GM21619 (cell line): ENCODE data around the gene WDFY2.

ENCODE experiments used
- ATAC-seq: cut with Tn5 transposase; IDR thresholded peaks from one replicate; pipeline ENCODE4 v1.9.1; 2021; ENCODE audit not compliant: unreplicated experiment

The WDFY2 gene

GRCh38 chr13:51733374-51734298 is 149.4 kb downstream of the WDFY2 start:
- ATAC-seq: no peak

DNA sequence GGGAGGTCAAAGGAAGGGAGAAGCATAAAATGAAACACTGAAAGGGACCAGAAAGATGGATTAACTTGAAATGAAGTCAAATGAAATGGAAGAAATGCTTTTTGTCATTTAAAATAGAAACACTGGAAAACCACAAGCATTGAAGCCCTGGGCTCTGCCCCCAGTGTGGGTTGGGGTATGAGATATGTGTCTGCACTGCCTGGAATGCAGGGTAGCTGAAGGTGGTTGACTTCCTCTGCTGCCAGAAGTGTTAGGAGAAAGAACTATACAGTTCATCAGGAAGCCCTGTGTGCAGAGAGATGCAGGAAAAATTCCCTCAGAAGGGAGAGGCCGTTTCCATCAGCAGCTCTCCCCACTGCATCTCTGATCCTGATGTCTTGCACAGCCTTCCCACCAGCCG is 150.5 kb downstream of the WDFY2 start:
- ATAC-seq: no peak

- ATAC-seq: no peak
Observed at GRCh38 chr13:51737609-51738008, 153.3 kb downstream of the WDFY2 start.

DNA sequence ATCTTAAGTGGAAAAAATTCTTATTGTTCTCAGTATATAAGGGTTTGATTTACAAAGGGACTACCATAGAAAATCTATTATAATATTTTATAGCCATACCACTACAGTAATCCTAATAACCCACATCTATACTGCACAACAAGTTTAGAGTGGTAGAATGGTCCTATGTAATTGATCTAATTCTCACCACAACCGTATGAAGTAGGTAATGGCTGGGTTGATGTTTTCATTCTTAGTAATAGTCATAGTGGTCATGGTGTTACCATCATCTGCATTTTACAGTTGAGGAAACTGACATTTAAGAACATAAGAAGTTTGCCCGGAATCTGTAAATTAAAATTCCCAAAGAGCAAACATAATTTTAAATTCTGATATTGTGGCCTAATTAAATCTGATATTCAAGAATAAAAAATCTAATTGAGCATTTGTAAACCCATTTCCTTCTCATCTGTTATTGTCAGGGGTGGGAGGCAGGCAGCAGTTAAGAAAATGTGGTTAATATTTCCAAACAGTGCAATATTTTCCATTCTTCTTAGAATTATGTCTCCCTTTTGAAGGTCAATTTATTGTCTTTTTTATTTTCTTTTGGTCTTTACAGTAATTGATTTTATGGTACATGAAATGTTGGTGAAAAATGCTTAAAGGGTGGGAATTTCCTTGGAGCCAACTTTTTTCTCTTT is 154.1 kb downstream of the WDFY2 start:
- ATAC-seq: no peak

GRCh38 chr13:51739027-51739764 is 154.9 kb downstream of the WDFY2 start:
- no peak for ATAC-seq

GRCh38 chr13:51740698-51741097 is 156.4 kb downstream of the WDFY2 start:
- no peak for ATAC-seq

- no peak for ATAC-seq
Observed at GRCh38 chr13:51742031-51742430, 157.8 kb downstream of the WDFY2 start.

DNA sequence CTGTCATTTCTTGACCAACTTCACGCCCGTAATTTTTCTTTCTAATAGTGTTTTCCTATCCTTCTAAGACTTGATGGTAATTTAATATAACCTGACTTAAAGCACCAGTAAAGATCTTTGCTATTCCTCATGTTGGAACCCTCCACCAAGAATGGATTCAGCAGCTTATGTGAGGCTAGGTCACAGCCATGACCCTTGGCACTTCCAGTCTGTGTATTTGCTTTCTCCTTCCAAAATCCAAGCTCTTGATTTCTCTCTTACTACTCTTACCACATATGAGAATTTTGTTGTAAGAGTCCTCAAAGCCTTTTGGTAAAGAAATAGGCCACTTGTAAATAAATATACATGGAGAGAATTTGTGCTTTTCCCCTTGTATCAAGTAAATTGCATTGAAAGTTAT is 158.3 kb downstream of the WDFY2 start:
- ATAC-seq: no peak

DNA sequence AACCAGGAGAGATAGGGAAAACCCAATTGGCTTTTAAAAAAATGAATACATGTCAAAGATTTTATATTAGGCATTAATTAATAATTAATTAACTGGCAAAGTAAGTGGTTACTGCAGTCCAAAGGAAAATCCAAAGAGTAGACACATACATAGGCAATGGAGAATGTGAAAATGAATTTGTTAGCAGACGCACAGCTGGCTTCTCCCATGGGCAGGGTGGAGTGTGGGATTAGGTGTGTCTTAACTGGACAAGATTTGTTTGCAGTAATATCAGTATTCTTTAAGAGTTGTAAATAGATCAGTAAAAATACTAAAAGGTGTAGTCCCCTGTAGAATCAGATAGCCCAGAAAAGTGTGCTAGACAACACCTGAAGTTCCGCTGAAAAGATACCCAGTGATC is 161.0 kb downstream of the WDFY2 start:
- no peak for ATAC-seq

DNA sequence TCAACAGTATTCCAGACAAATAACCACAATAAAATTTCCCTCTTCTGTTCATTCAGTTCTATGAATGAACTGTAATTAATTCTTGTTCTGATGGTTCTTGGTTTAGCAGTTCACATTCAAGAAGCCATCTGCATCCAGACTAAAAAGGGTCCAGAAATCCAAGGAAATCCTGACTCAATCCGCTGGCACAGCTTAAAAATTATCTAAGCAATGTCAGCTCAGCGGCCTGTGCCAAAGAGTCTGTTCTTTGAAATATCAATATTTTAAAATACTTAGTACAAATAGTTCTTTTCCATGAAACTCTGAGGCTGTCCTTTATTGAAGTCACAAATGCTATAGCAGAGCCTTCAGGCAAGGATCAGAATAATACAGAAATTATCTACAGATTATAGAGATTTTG is 162.5 kb downstream of the WDFY2 start:
- ATAC-seq: no peak

DNA sequence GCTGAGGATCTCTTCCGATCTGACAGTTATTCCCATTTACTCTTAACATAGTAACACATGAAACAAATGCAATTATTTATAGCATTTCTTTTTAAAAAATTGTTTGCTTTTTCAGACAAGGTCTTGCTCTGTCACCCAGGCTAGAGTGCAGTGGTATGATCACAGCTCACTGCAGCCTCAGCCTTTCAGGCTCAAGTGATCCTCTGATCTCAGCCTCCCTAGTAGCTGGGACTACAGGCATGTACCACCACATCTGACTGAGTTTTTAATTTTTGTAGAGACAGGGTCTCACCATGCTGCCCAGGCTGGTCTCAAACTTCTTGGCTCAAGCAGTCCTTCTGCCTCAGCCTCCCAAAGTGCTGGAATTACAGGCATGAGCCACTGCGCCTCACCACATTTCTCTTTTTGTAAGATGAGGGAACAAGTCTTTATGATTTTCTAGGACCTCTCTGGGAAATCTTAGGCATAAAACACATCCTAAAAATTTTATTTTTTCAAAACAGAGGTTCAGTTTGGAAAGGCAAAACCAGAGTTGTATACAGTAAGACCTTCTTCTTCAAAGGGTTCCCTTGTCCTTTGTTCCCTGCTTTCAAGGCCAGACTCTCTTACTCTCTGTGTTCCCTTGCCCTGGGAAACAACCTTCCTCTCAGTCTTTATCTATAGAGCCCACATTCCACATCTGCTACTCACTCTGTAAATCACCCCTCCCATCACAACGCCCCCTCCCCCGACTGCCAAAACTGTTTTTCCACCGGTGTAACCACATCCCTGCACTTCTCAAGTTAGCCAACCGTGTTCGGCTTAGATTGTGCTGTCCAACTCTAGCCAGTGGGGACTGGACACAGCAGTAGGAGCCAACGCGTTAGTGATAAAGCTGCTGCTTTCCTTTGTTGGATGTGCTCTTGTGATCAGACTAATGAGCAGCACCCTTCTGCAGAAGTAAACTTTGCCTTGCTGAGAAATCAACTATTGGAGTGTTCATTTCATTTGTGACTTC is 163.5 kb downstream of the WDFY2 start:
- ATAC-seq: no peak

DNA sequence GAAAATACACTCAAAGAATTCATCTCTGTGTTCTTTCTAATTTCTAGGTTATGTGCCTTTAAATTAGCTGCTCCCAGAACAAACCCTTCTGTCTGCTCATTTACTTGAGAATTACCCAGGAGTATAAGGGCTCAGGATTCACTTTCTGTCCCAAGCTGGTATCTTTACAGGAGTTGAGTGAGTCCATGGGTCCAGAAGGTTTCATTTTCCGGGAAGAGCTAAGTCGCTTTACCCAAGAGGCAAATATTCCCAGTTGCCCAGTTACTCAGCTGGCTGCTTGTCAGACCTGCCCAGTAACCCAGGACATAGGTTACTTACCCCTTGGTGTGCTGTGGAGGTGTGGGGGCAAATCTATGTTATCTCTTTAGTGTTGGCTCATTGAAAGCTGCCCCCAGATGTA is 172.4 kb downstream of the WDFY2 start:
- no peak for ATAC-seq

GRCh38 chr13:51758691-51759090 is 174.4 kb downstream of the WDFY2 start:
- ATAC-seq: no peak

DNA sequence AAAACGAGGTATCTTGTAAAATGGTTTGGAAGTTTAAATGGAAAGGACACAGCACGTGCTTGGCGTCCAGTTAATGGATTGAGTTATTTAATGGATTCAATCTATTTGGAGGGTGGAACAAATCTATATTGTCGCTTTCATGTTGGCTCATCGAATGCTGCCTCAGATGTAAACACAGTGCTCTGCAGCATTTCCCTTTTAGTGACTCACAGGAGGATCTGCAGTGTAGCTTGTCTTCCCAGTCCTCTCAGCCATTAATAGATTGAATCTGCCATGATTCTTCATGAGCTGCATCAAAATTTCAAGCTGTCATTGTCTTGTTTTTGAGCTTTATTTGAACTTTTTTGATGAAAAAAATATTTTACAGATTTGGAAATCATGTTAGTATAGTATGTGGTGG is 175.0 kb downstream of the WDFY2 start:
- no peak for ATAC-seq

- no peak for ATAC-seq
Observed at GRCh38 chr13:51760592-51760991, 176.3 kb downstream of the WDFY2 start.

GRCh38 chr13:51761643-51762350 is 177.5 kb downstream of the WDFY2 start:
- no peak for ATAC-seq

DNA sequence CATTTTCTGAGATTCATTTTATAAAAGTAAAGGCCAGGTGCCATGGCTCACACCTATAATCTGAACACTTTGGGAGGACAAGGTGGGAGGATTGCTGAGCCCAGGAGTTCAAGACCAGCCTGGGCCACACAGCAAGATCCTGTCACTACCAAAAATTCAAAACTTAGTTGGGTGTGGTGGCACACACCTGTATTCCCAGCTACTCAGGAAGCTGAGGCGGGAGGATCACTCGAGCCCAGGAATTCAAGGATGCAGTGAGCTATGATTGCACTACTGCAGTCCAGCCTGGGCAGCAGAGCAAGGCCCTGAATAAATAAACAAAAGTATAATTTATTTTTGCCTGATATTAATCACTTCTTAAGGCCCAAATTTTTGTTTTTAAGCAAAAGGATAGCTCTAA is 179.2 kb downstream of the WDFY2 start:
- ATAC-seq: no peak

DNA sequence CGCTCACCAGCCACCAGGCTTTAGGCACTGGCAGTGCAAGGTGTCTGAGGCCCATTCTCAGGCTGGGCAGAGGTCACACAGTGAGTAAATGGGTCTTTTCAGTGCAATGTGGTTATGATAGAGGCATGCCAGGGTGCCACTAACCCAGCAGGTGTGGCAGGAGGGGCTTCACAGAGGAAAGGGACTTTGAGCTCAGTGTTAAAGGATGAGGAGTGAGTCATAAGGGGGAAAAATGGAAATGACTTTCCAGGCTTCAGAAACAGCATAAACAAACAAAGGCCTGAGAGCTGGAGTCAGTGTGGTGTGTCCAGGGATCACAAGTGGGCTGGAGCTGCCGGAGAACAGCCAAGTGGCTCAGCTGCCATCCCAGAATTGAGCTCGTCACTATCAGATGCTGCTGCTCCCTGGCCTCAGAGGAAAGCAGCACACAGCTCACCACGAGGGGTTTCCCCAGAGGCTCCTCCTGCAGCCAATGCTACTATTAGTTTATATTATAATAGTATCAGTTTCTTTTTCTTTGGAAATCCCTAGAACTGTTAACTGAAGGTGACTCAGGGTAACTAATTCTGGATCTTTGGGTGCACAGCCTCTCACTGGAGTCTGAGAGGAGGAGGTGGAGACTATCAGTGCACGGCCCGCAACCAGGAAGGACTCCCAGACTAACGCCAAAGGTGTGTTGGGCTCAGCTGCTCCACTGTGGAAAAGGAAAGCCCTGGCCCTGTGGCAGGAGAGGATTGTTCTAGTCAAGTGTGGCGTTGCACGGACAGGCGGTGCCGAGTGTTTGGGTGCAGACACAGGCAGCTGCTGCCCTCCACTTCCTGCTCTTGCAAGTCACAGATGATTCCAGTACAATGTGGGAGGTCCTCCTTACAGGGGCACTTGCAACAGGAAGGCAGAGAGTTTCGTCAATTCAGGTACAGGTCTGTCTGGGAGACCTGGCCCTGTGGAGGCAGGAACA is 180.2 kb downstream of the WDFY2 start:
- peak; percentile 82 for ATAC-seq

GRCh38 chr13:51765142-51765515 is 180.9 kb downstream of the WDFY2 start:
- ATAC-seq: peak; percentile 1
